Measurements from ENCODE around the gene ZNF534.

GRCh38 chr19:52391135-52391534 is 37.8 kb upstream of the ZNF534 start:
- TF ChIP-seq CTCF (IDR thresholded peaks at IDR 0.05) = no peak
- TF ChIP-seq POLR2A (IDR thresholded peaks at IDR 0.05) = no peak

All from testis (tissue), 2 donors.